Suprapubic skin (tissue), 4 donors: ENCODE measurements around the gene APMAP.

ENCODE experiments used
- POLR2A ChIP-seq, 2 donors: fragments of 450-650 bp; IDR thresholded peaks; one replicate each; pipeline ENCODE4 v1.6.1; 2017; ENCODE audit warnings: antibody characterized with exemption in 2 of 2, mild to moderate bottlenecking in 2 of 2, moderate library complexity in 2 of 2
- POLR2AphosphoS5 ChIP-seq, 3 donors: sonication (generic); formaldehyde crosslinking; IDR thresholded peaks; one replicate each; pipeline ENCODE4 v1.6.1; 2017; ENCODE audit warnings: antibody characterized with exemption in 3 of 3
- TF ChIP-seq, protein P1 (sequence below), 2 donors: fragments of 200-600 bp in 1 of 2; fragments of 450-650 bp in 1 of 2; sonication (generic) in 1 of 2; IDR thresholded peaks; one replicate each; pipeline ENCODE4 v1.5.1; 2016 to 2019; ENCODE audit warnings: antibody characterized with exemption in 2 of 2, mild to moderate bottlenecking in 1 of 2, moderate library complexity in 1 of 2

DNA sequence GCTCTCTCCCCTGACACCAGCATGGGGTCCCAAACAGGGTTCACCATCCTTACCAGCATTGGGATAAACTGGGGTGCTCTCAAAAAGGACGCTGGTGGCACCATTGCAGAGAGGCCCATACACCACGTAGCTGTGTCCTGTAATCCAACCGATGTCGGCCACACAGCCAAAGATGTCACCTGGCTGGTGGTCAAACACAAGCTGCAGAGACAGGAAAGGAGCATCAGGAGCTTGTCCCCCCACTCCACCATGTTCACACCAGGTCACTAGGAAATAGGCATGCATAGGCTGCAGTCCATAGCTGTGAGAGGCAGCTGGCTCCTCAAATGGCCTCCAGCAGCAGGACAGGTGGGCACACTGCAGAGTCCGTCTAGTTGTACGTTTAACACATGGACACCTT is 28.8 kb upstream of the APMAP start:
- TF ChIP-seq, protein P1, sequence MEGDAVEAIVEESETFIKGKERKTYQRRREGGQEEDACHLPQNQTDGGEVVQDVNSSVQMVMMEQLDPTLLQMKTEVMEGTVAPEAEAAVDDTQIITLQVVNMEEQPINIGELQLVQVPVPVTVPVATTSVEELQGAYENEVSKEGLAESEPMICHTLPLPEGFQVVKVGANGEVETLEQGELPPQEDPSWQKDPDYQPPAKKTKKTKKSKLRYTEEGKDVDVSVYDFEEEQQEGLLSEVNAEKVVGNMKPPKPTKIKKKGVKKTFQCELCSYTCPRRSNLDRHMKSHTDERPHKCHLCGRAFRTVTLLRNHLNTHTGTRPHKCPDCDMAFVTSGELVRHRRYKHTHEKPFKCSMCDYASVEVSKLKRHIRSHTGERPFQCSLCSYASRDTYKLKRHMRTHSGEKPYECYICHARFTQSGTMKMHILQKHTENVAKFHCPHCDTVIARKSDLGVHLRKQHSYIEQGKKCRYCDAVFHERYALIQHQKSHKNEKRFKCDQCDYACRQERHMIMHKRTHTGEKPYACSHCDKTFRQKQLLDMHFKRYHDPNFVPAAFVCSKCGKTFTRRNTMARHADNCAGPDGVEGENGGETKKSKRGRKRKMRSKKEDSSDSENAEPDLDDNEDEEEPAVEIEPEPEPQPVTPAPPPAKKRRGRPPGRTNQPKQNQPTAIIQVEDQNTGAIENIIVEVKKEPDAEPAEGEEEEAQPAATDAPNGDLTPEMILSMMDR (IDR thresholded peaks at IDR 0.05), result no peak
- TF ChIP-seq POLR2AphosphoS5 (IDR thresholded peaks at IDR 0.05) (no peak), POLR2A (IDR thresholded peaks at IDR 0.05) (no peak)
